Stimulated activated CD4-positive, alpha-beta T cell treated with anti-CD3 and anti-CD28 coated beads, Interleukin-2, amount 100 ng/mL, for 4 hours (primary cell): ENCODE measurements around the gene BARX1.
"Not testable (repeated sequence)": the region's sequence is repeated elsewhere in the genome, so short reads cannot be mapped to it uniquely, and the experiment has no call there.

Source experiments
- DNase-seq: peaks from one replicate; pipeline ENCODE4 v3.0.0-alpha.2; 2020; ENCODE audit warnings: low read depth

Gene BARX1

GRCh38 chr9:93955111-93955980, at the start of gene BARX1:
TSS of gene BARX1 (minus strand) at chr9:93955355. CDS start at chr9:93955146, 209 bp downstream.
- no peak for DNase-seq

GRCh38 chr9:94002316-94003140, 47.4 kb upstream of the BARX1 start:
- no peak for DNase-seq

- no peak for DNase-seq
Observed at GRCh38 chr9:93996863-93997262, 41.7 kb upstream of the BARX1 start.

- no peak for DNase-seq
Observed at GRCh38 chr9:93996367-93996766, 41.2 kb upstream of the BARX1 start.

- DNase-seq, result no peak
Observed at GRCh38 chr9:93994545-93994944, 39.4 kb upstream of the BARX1 start.

GRCh38 chr9:93994132-93994531, 39.0 kb upstream of the BARX1 start:
- no peak for DNase-seq

GRCh38 chr9:93992830-93993229, 37.7 kb upstream of the BARX1 start:
- DNase-seq, result no peak

- DNase-seq, result no peak
Observed at GRCh38 chr9:93990448-93990847, 35.3 kb upstream of the BARX1 start.

- no peak for DNase-seq
Observed at GRCh38 chr9:93988056-93988455, 32.9 kb upstream of the BARX1 start.

- DNase-seq, result no peak
Observed at GRCh38 chr9:93984860-93985259, 29.7 kb upstream of the BARX1 start.

GRCh38 chr9:93983875-93984274, 28.7 kb upstream of the BARX1 start:
- DNase-seq, result no peak

- no peak for DNase-seq
Observed at GRCh38 chr9:93979721-93980120, 24.6 kb upstream of the BARX1 start.

GRCh38 chr9:93978551-93978950, 23.4 kb upstream of the BARX1 start:
- DNase-seq, result no peak

- no peak for DNase-seq
Observed at GRCh38 chr9:93976973-93977372, 21.8 kb upstream of the BARX1 start.

- no peak for DNase-seq
Observed at GRCh38 chr9:93976081-93976480, 20.9 kb upstream of the BARX1 start.

- no peak for DNase-seq
Observed at GRCh38 chr9:93975262-93975661, 20.1 kb upstream of the BARX1 start.

GRCh38 chr9:93974151-93974550, 19.0 kb upstream of the BARX1 start:
- DNase-seq, result no peak

- DNase-seq, result not testable (repeated sequence)
Observed at GRCh38 chr9:93972655-93973054, 17.5 kb upstream of the BARX1 start.

- no peak for DNase-seq
Observed at GRCh38 chr9:93969328-93969661, 14.1 kb upstream of the BARX1 start.

- no peak for DNase-seq
Observed at GRCh38 chr9:93968451-93969327, 13.5 kb upstream of the BARX1 start.

GRCh38 chr9:93967020-93967803, 12.1 kb upstream of the BARX1 start:
- DNase-seq, result no peak
